ENCODE results near the gene FNBP1L. TPM values are rescaled to one million over a fixed set of nuclear protein-coding genes. Genes with fewer than 3 reads are reported as not detected.

The FNBP1L gene
- total RNA-seq, 1 experiment from 2014 or later: 119 TPM

DNA sequence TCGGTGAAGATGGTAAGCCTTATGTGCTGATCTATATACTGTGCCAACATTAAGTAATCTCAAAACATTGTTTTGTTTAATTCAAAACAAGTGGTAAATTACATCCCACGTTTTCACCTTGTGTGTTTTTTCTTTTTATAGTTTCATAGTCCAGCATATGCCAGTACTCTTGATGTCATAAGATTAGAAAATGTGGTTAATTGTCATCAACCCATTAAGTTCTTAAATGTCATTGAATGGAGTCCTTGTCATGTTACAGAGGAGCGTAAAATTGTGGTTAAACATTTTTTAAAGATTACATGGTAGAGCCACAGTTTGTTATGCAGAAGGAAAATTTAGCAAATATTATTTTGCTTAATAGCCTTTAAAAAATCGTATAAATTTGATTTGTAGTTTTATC, 93.1 kb downstream of the FNBP1L start:
- H4K20me1 ChIP-seq (ENCODE audit: control insufficient read depth, insufficient read depth, insufficient read length): no peaks in the 10 kb centered on the region
- H3K79me2 ChIP-seq (ENCODE audit: insufficient read depth, low read length): no peaks in the 10 kb centered on the region
- H3K18ac ChIP-seq (ENCODE audit: insufficient read length, low read depth, low read length): no peak overlapping the region
- H3K4me2 ChIP-seq (ENCODE audit: insufficient read depth, insufficient read length, low read length): no peak overlapping the region
- H3K27me3 Mint-ChIP-seq (ENCODE audit: low read depth): no peaks in the 10 kb centered on the region
- H3K4me1 ChIP-seq (ENCODE audit: insufficient read depth, low read length): no peaks in the 10 kb centered on the region
- H3K79me1 ChIP-seq (ENCODE audit: insufficient read depth, low read depth, low read length, poor library complexity, severe bottlenecking): no peaks in the 10 kb centered on the region
- H3K23me2 ChIP-seq (ENCODE audit: insufficient read length, low read depth, low read length, poor library complexity, severe bottlenecking): no peaks in the 10 kb centered on the region
- peaks cover 0 to 45% (median 30%) of the 10 kb centered on the region in 3 experiments; a peak in 6 of 7 replicates for H3K36me3 Mint-ChIP-seq (ENCODE audit: insufficient read depth in 1 of 3, low read depth in 3 of 3)
- no peak overlapping the region for H3K23ac ChIP-seq (ENCODE audit: insufficient read length, low read depth, low read length)
- no peak overlapping the region for H3K9ac ChIP-seq (ENCODE audit: extremely low read depth, insufficient read length, low read length)
- no peak overlapping the region for H2BK5ac ChIP-seq (ENCODE audit: insufficient read length, low read length)
- peak overlapping the region in 1 of 3 experiments; percentile 61; a peak in 1 of 7 replicates for H3K27ac Mint-ChIP-seq
- H3K56ac ChIP-seq (ENCODE audit: insufficient read length, low read depth, low read length): no peak overlapping the region
- no peak overlapping the region for H3T11ph ChIP-seq (ENCODE audit: low read length)
- H3K4ac ChIP-seq (ENCODE audit: low read depth, low read length): no peak overlapping the region
- H2BK15ac ChIP-seq (ENCODE audit: low read depth, low read length): no peak overlapping the region
- no peak overlapping the region for H4K5ac ChIP-seq (ENCODE audit: insufficient read length, low read depth, low read length)
- WGBS (ENCODE audit: extremely low coverage, insufficient read length, low lambda C conversion rate): no CpG with 5 or more reads among the region's 4 CpGs
- no peak overlapping the region for H2BK120ac ChIP-seq (ENCODE audit: low read depth, low read length, poor library complexity, severe bottlenecking)
- no peaks in the 10 kb centered on the region; a peak in 1 of 4 replicates for H3K4me1 Mint-ChIP-seq
- DNase-seq: no peak
- no peak overlapping the region for H3K14ac ChIP-seq (ENCODE audit: insufficient read depth, low read length)
- no peak overlapping the region for H3K27ac ChIP-seq (ENCODE audit: insufficient read length, low read depth, low read length)
- no peaks in the 10 kb centered on the region for H3K9me3 ChIP-seq (ENCODE audit: control insufficient read depth, low read depth, low read length)
- no peak overlapping the region for H2BK12ac ChIP-seq (ENCODE audit: insufficient read length, low read depth, low read length)
- TF ChIP-seq, protein P1, sequence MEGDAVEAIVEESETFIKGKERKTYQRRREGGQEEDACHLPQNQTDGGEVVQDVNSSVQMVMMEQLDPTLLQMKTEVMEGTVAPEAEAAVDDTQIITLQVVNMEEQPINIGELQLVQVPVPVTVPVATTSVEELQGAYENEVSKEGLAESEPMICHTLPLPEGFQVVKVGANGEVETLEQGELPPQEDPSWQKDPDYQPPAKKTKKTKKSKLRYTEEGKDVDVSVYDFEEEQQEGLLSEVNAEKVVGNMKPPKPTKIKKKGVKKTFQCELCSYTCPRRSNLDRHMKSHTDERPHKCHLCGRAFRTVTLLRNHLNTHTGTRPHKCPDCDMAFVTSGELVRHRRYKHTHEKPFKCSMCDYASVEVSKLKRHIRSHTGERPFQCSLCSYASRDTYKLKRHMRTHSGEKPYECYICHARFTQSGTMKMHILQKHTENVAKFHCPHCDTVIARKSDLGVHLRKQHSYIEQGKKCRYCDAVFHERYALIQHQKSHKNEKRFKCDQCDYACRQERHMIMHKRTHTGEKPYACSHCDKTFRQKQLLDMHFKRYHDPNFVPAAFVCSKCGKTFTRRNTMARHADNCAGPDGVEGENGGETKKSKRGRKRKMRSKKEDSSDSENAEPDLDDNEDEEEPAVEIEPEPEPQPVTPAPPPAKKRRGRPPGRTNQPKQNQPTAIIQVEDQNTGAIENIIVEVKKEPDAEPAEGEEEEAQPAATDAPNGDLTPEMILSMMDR (conservative IDR thresholded peaks at IDR 0.05): no peak
- H2AFZ ChIP-seq (ENCODE audit: low read length): no peak overlapping the region
- H3K27me3 ChIP-seq (ENCODE audit: insufficient read depth, low read length): no peaks in the 10 kb centered on the region
- H4K91ac ChIP-seq (ENCODE audit: insufficient read length, low read depth, low read length): no peak overlapping the region
- no peak overlapping the region for H3K4me3 Mint-ChIP-seq
- no peaks in the 10 kb centered on the region for H3K9me3 Mint-ChIP-seq
- H2BK20ac ChIP-seq (ENCODE audit: low read depth, low read length, poor library complexity, severe bottlenecking): no peak overlapping the region
- no peak overlapping the region for H4K8ac ChIP-seq (replicated peaks; ENCODE audit: insufficient read length, low read depth, low read length)
- H2AK5ac ChIP-seq (ENCODE audit: insufficient read length, low read length): no peak overlapping the region
